A549 treated with RU486 at 1 μM for 4 hours (cell line): ENCODE results near the gene HSP90B1. TPM values are rescaled to one million over a fixed set of nuclear protein-coding genes. Genes with fewer than 3 reads are reported as not detected.

Experiments used
- total RNA-seq: library from RNA; stranded (reverse); fragments of 200-300 nt; extraction: Qiagen RNA extraction; gene quantifications from 5 replicates; pipeline ENCODE4 v1.2.3, GENCODE V29; 2022; ENCODE audit warnings: low read depth

The HSP90B1 gene
- 514 to 721 TPM (median 621 TPM) in 5 replicates for total RNA-seq

DNA sequence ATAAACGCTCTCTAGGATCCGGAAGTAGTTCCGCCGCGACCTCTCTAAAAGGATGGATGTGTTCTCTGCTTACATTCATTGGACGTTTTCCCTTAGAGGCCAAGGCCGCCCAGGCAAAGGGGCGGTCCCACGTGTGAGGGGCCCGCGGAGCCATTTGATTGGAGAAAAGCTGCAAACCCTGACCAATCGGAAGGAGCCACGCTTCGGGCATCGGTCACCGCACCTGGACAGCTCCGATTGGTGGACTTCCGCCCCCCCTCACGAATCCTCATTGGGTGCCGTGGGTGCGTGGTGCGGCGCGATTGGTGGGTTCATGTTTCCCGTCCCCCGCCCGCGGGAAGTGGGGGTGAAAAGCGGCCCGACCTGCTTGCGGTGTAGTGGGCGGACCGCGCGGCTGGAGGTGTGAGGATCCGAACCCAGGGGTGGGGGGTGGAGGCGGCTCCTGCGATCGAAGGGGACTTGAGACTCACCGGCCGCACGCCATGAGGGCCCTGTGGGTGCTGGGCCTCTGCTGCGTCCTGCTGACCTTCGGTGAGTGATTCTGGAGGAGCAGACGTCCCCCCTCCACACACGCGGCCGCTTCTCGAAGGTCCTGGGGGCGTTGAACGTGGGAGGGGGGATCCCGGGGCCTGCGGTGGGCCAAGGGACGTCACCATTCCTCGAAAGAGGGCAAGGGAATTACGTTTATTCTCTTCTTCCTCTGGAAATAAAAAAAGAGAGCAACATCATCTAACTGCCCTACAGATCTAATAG is at the start of gene HSP90B1:
HSP90B1 (plus strand) TSS at position 377 of the 753 bp plus-strand sequence; CDS start at position 483, 106 bp downstream.

DNA sequence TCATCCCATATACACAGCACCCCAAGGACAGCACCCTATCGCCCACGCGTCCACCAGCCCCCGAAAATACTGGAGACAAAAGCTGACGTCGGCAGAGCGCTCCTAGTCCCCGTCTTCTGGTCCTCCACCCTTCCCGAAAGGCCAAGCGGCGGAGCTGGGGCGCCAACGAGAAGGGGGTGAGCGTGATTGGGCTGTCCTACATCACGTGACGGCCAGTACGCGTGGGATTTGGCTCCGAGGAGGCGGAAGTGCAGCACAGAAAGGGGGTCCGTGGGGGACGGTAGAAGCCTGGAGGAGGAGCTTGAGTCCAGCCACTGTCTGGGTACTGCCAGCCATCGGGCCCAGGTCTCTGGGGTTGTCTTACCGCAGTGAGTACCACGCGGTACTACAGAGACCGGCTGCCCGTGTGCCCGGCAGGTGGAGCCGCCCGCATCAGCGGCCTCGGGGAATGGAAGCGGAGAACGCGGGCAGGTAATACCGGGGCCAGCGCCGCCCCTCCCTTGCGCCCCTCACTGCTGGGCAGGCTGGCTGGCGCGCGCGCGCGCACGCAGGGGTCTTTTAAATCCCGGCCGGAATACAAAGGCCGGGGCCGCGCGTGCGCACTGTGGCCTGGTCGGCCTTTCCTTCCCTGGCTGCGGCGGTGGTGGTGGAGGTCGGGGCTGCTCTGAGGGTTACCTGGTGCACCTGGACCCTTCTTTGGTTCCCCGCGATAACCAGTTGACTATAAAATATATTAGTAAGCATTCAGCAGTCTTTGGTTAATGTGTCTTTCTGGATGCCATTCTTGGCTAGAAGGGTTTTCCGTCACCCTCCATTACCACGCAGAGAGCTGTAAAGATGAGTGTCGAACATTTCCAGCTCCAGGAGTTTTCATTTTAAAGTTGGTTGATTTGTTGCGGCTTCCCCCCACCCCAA is 35.6 kb downstream of the HSP90B1 start, which contains the start of gene TDG:
TDG (plus strand) TSS at position 283 of the 915 bp plus-strand sequence; CDS start at position 449, 166 bp downstream.

Other genes starting within 250 kb of the HSP90B1 start
- 6.6 to 9.3 TPM (median 7.8 TPM) in 5 replicates for gene NT5DC3, start 89.2 kb upstream of the HSP90B1 start, total RNA-seq
- gene TDG, start 35.5 kb downstream of the HSP90B1 start, total RNA-seq: 20.0 to 35.6 TPM (median 28.3 TPM) in 5 replicates
- gene GLT8D2, start 119.8 kb downstream of the HSP90B1 start, total RNA-seq: 0.18 to 0.74 TPM (median 0.30 TPM) in 4 of 5 replicates, not detected in the other
- gene HCFC2, start 134.1 kb downstream of the HSP90B1 start, total RNA-seq: 2.8 to 4.9 TPM (median 4.6 TPM) in 5 replicates
- 16.7 to 32.6 TPM (median 28.6 TPM) in 5 replicates for gene NFYB, start 207.8 kb downstream of the HSP90B1 start, total RNA-seq